CD8-positive, alpha-beta memory T cell (primary cell): ENCODE measurements around the gene TCAP. TPM values are rescaled to one million over a fixed set of nuclear protein-coding genes. Genes with fewer than 3 reads are reported as not detected.

Experiments
- CTCF ChIA-PET: fragments of 350-600 bp; sonication (Branson Sonifier 250); formaldehyde crosslinking; loops from one replicate; lab custom pipeline; 2021; ENCODE audit warnings: antibody characterized with exemption; lab: Charles Lee
- POLR2A ChIA-PET: fragments of 350-600 bp; sonication (Branson Sonifier 250); formaldehyde crosslinking; loops from one replicate; lab custom pipeline; 2021; ENCODE audit warnings: antibody characterized with exemption; lab: Charles Lee
- DNase-seq, 5 donors: peaks; one replicate each; pipeline versions ENCODE4 v3.0.0 to v3.0.0-alpha.2; 2020 to 2022; ENCODE audit warnings: mixed read lengths in 1 of 5
- H3K27ac ChIP-seq: one replicate; pipeline ENCODE4 v1.7.0; 2013; ENCODE audit warnings: low read depth, mild to moderate bottlenecking, low read length, moderate library complexity
- H3K27me3 ChIP-seq: 2 replicates; pipeline ENCODE4 v1.7.0; 2013; ENCODE audit warnings: low read length, mild to moderate bottlenecking; ENCODE audit not compliant: insufficient read depth, poor library complexity, severe bottlenecking
- H3K36me3 ChIP-seq: 2 replicates; pipeline ENCODE4 v1.7.0; 2013; ENCODE audit warnings: mild to moderate bottlenecking, low read length, moderate library complexity; ENCODE audit not compliant: insufficient read depth
- H3K4me1 ChIP-seq: 2 replicates; pipeline ENCODE4 v1.7.0; 2013; ENCODE audit warnings: mild to moderate bottlenecking, low read length, moderate library complexity; ENCODE audit not compliant: insufficient read depth
- H3K4me3 ChIP-seq: 2 replicates; pipeline ENCODE4 v1.7.0; 2013; ENCODE audit warnings: mild to moderate bottlenecking, low read length
- H3K9me3 ChIP-seq: 2 replicates; pipeline ENCODE4 v1.7.0; 2013; ENCODE audit warnings: mild to moderate bottlenecking, low read length
- H3K27ac Mint-ChIP-seq, 8 donors: one replicate each; pipeline ENCODE4 v1.8.0; 2020 to 2021; ENCODE audit warnings: mixed read lengths in 8 of 8, mild to moderate bottlenecking in 6 of 8, inconsistent platforms in 3 of 8, moderate library complexity in 3 of 8
- H3K27me3 Mint-ChIP-seq, 2 donors: one replicate each; pipeline ENCODE4 v1.8.0; 2020 to 2021; ENCODE audit warnings: mixed read lengths in 2 of 2, mild to moderate bottlenecking in 1 of 2, moderate library complexity in 1 of 2
- H3K36me3 Mint-ChIP-seq, 3 donors: one replicate each; pipeline ENCODE4 v1.8.0; 2020 to 2021; ENCODE audit warnings: mixed read lengths in 3 of 3, inconsistent platforms in 1 of 3, mild to moderate bottlenecking in 1 of 3
- H3K4me1 Mint-ChIP-seq, 3 donors: one replicate each; pipeline ENCODE4 v1.8.0; 2020 to 2021; ENCODE audit warnings: mixed read lengths in 3 of 3, inconsistent platforms in 1 of 3, mild to moderate bottlenecking in 1 of 3
- H3K4me3 Mint-ChIP-seq, 7 donors: one replicate each; pipeline ENCODE4 v1.8.0; 2020 to 2021; ENCODE audit warnings: mixed read lengths in 7 of 7, mild to moderate bottlenecking in 6 of 7, moderate library complexity in 4 of 7, inconsistent platforms in 2 of 7
- H3K9me3 Mint-ChIP-seq, 5 donors: one replicate each; pipeline ENCODE4 v1.8.0; 2020 to 2022; ENCODE audit warnings: mixed read lengths in 5 of 5, mild to moderate bottlenecking in 3 of 5, moderate library complexity in 2 of 5, inconsistent platforms in 1 of 5
- polyA plus RNA-seq: library from polyadenylated mRNA; unstranded; fragments of 300-500 nt; fragmentation: Illumina TruSeq; gene quantifications from one replicate; pipeline ENCODE4 v1.2.3, GENCODE V29; 2021
- total RNA-seq, 2 experiments: library from RNA; stranded (reverse); gene quantifications; one replicate each; pipeline ENCODE4 v1.2.3, GENCODE V29; 2021

The TCAP gene
- total and polyA plus RNA-seq, 3 experiments from 2014 or later, result 0.97 to 1.6 TPM; not detected in 1

GRCh38 chr17:39672522-39673334 lies 7.6 kb downstream of the TCAP start:
- DNase-seq, result peak in 1 of 5 donors; percentile 30
- Mint-ChIP-seq H3K27me3 (peaks cover 1 to 15% of the 10 kb centered on the region in 2 donors), H3K27ac (peak overlapping the region in 1 of 8 donors; percentile 60), H3K4me3 (no peak overlapping the region), H3K9me3 (no peaks in the 10 kb centered on the region), H3K4me1 (peaks cover 32 to 41% (median 33%) of the 10 kb centered on the region in 3 donors), H3K36me3 (no peaks in the 10 kb centered on the region)
- Histone ChIP-seq H3K36me3 (no peaks in the 10 kb centered on the region), H3K27ac (no peak overlapping the region), H3K27me3 (no peaks in the 10 kb centered on the region), H3K9me3 (no peaks in the 10 kb centered on the region), H3K4me3 (no peak overlapping the region), H3K4me1 (peaks cover 35% of the 10 kb centered on the region)
- CTCF ChIA-PET, result interaction anchor here (0.8 to 8.6 kb wide), 5 partner anchors 15 to 58 kb away, joined by 3 to 60 read pairs (median 4); partner anchors contain the start of gene PGAP3
- POLR2A ChIA-PET, result no interaction called here

- H3K9me3 ChIP-seq, result no peaks in the 10 kb centered on the region
- Mint-ChIP-seq H3K36me3 (no peaks in the 10 kb centered on the region), H3K4me3 (no peak overlapping the region), H3K4me1 (peaks cover 37 to 43% (median 39%) of the 10 kb centered on the region in 3 donors), H3K9me3 (no peaks in the 10 kb centered on the region), H3K27ac (no peak overlapping the region), H3K27me3 (peaks cover 1 to 13% of the 10 kb centered on the region in 2 donors)
- H3K27me3 ChIP-seq, result no peaks in the 10 kb centered on the region
- H3K4me3 ChIP-seq, result no peak overlapping the region
- H3K4me1 ChIP-seq, result peaks cover 40% of the 10 kb centered on the region
- H3K36me3 ChIP-seq, result no peaks in the 10 kb centered on the region
- H3K27ac ChIP-seq, result no peak overlapping the region
- ChIA-PET POLR2A (no interaction called here), CTCF (interaction anchor here (0.8 to 8.6 kb wide), 3 partner anchors 19 to 45 kb away, joined by 3 to 60 read pairs (median 3); no protein-coding TSS in a partner anchor)
- peak in 1 of 5 donors; percentile 23 for DNase-seq
Measured at GRCh38 chr17:39673335-39674081, 8.4 kb downstream of the TCAP start.

GRCh38 chr17:39674179-39674578 lies 9.0 kb downstream of the TCAP start:
- Histone ChIP-seq H3K9me3 (no peaks in the 10 kb centered on the region), H3K27ac (no peak overlapping the region), H3K4me3 (no peak overlapping the region), H3K27me3 (no peaks in the 10 kb centered on the region), H3K4me1 (peaks cover 44% of the 10 kb centered on the region), H3K36me3 (no peaks in the 10 kb centered on the region)
- Mint-ChIP-seq H3K36me3 (no peaks in the 10 kb centered on the region), H3K4me3 (no peak overlapping the region), H3K27ac (no peak overlapping the region), H3K27me3 (peaks cover 0 to 9% of the 10 kb centered on the region in 2 donors), H3K9me3 (no peaks in the 10 kb centered on the region), H3K4me1 (peaks cover 41 to 46% (median 41%) of the 10 kb centered on the region in 3 donors)
- DNase-seq, result no peak
- ChIA-PET POLR2A (no interaction called here), CTCF (interaction anchor here (1.1 to 1.6 kb wide), 2 partner anchors 20 to 53 kb away, joined by 3 read pairs; no protein-coding TSS in a partner anchor)

- H3K4me1 Mint-ChIP-seq, result peaks cover 48 to 53% (median 48%) of the 10 kb centered on the region in 3 donors
- H3K4me1 ChIP-seq, result peaks cover 50% of the 10 kb centered on the region
- DNase-seq, result no peak
- H3K27me3 Mint-ChIP-seq, result peaks cover 0 to 6% of the 10 kb centered on the region in 2 donors
- H3K4me3 ChIP-seq, result no peak overlapping the region
- peak overlapping the region in 1 of 7 donors; percentile 83 for H3K4me3 Mint-ChIP-seq
- peak overlapping the region in 4 of 8 donors; percentile 77 to 95 (median 93) for H3K27ac Mint-ChIP-seq
- no peaks in the 10 kb centered on the region for H3K9me3 Mint-ChIP-seq
- no peaks in the 10 kb centered on the region for H3K9me3 ChIP-seq
- H3K27ac ChIP-seq, result no peak overlapping the region
- ChIA-PET CTCF (interaction anchor here (1.1 to 2.8 kb wide), 3 partner anchors 21 to 55 kb away, joined by 3 to 9 read pairs (median 3); partner anchors contain the start of gene MIEN1), POLR2A (interaction anchor here (1.6 kb wide), 1 partner anchor 13 kb away, joined by 5 read pairs; the partner anchor contains the start of gene PGAP3)
- peaks cover 0 to 3% (median 2%) of the 10 kb centered on the region in 3 donors for H3K36me3 Mint-ChIP-seq
- no peaks in the 10 kb centered on the region for H3K27me3 ChIP-seq
- no peaks in the 10 kb centered on the region for H3K36me3 ChIP-seq
Measured at GRCh38 chr17:39674702-39675389, 9.7 kb downstream of the TCAP start.

GRCh38 chr17:39675390-39676082 lies 10.4 kb downstream of the TCAP start:
- H3K27ac Mint-ChIP-seq, result peak overlapping the region; percentile 79 to 98 (median 90)

GRCh38 chr17:39676198-39676819 lies 11.2 kb downstream of the TCAP start:
- Mint-ChIP-seq H3K36me3 (peaks cover 2 to 7% (median 3%) of the 10 kb centered on the region in 3 donors), H3K27ac (peak overlapping the region; percentile 79 to 98 (median 90)), H3K4me3 (peak overlapping the region in 6 of 7 donors; percentile 30 to 85 (median 56)), H3K27me3 (no peaks in the 10 kb centered on the region), H3K9me3 (no peaks in the 10 kb centered on the region), H3K4me1 (peaks cover 60 to 67% (median 62%) of the 10 kb centered on the region in 3 donors)
- DNase-seq, result peak; percentile 44 to 77 (median 65)
- Histone ChIP-seq H3K27ac (peak overlapping the region; percentile 32), H3K27me3 (no peaks in the 10 kb centered on the region), H3K4me3 (no peak overlapping the region), H3K36me3 (no peaks in the 10 kb centered on the region), H3K4me1 (peaks cover 65% of the 10 kb centered on the region), H3K9me3 (no peaks in the 10 kb centered on the region)
- CTCF ChIA-PET, result interaction anchor here (0.9 to 2.8 kb wide), 6 partner anchors 11 to 55 kb away, joined by 3 to 9 read pairs (median 4); partner anchors contain the start of genes MIEN1 and PGAP3
- POLR2A ChIA-PET, result interaction anchor here (1.6 kb wide), 1 partner anchor 12 kb away, joined by 5 read pairs; the partner anchor contains the start of gene PGAP3

More at GRCh38 chr17:39675390-39676082, 10.4 kb downstream of the TCAP start:
- H3K4me1 Mint-ChIP-seq, result peaks cover 55 to 59% (median 55%) of the 10 kb centered on the region in 3 donors
- peaks cover 0 to 4% of the 10 kb centered on the region in 2 donors for H3K27me3 Mint-ChIP-seq
- ChIA-PET CTCF (interaction anchor here (0.9 to 2.8 kb wide), 7 partner anchors 12 to 54 kb away, joined by 3 to 9 read pairs (median 3); partner anchors contain the start of genes MIEN1 and PGAP3), POLR2A (interaction anchor here (1.6 kb wide), 1 partner anchor 12 kb away, joined by 5 read pairs; the partner anchor contains the start of gene PGAP3)
- H3K9me3 Mint-ChIP-seq, result no peaks in the 10 kb centered on the region
- H3K9me3 ChIP-seq, result no peaks in the 10 kb centered on the region
- peaks cover 57% of the 10 kb centered on the region for H3K4me1 ChIP-seq
- peak overlapping the region in 6 of 7 donors; percentile 29 to 83 (median 56) for H3K4me3 Mint-ChIP-seq
- DNase-seq, result no peak
- H3K36me3 ChIP-seq, result no peaks in the 10 kb centered on the region
- H3K36me3 Mint-ChIP-seq, result peaks cover 2 to 4% (median 3%) of the 10 kb centered on the region in 3 donors
- no peaks in the 10 kb centered on the region for H3K27me3 ChIP-seq
- H3K27ac ChIP-seq, result no peak overlapping the region
- H3K4me3 ChIP-seq, result no peak overlapping the region
